Neural cell (in vitro differentiated cells): Measurements from ENCODE around the gene CLSTN2.

ENCODE experiments used
- EP300 ChIP-seq: fragments of 450-650 bp; conservative IDR thresholded peaks from 2 replicates; pipeline ENCODE4 v1.6.1; 2014; ENCODE audit warnings: antibody characterized with exemption, mild to moderate bottlenecking, moderate library complexity; ENCODE audit not compliant: poor library complexity, severe bottlenecking
- EZH2 ChIP-seq: fragments of 200-600, 300-800 bp; shearing (Covaris generic), sonication (generic); IDR thresholded peaks from 2 replicates; pipeline ENCODE4 v1.6.1; 2014; ENCODE audit warnings: antibody characterized with exemption, low read length, borderline replicate concordance, mild to moderate bottlenecking; ENCODE audit not compliant: insufficient read depth, poor library complexity, severe bottlenecking
- RAD21 ChIP-seq: fragments of 450-650 bp; conservative IDR thresholded peaks from 2 replicates; pipeline ENCODE4 v1.6.1; 2014; ENCODE audit warnings: antibody characterized with exemption, mild to moderate bottlenecking, moderate library complexity
- SMC3 ChIP-seq: fragments of 450-650 bp; conservative IDR thresholded peaks from 2 replicates; pipeline ENCODE4 v1.6.1; 2014; ENCODE audit warnings: antibody characterized with exemption, mild to moderate bottlenecking, moderate library complexity; ENCODE audit not compliant: poor library complexity
- TF ChIP-seq, protein P1 (sequence below): fragments of 450-650 bp; IDR thresholded peaks from 2 replicates; pipeline ENCODE4 v1.5.1; 2014; ENCODE audit warnings: antibody characterized with exemption, mild to moderate bottlenecking, moderate library complexity; ENCODE audit not compliant: poor library complexity, severe bottlenecking

DNA sequence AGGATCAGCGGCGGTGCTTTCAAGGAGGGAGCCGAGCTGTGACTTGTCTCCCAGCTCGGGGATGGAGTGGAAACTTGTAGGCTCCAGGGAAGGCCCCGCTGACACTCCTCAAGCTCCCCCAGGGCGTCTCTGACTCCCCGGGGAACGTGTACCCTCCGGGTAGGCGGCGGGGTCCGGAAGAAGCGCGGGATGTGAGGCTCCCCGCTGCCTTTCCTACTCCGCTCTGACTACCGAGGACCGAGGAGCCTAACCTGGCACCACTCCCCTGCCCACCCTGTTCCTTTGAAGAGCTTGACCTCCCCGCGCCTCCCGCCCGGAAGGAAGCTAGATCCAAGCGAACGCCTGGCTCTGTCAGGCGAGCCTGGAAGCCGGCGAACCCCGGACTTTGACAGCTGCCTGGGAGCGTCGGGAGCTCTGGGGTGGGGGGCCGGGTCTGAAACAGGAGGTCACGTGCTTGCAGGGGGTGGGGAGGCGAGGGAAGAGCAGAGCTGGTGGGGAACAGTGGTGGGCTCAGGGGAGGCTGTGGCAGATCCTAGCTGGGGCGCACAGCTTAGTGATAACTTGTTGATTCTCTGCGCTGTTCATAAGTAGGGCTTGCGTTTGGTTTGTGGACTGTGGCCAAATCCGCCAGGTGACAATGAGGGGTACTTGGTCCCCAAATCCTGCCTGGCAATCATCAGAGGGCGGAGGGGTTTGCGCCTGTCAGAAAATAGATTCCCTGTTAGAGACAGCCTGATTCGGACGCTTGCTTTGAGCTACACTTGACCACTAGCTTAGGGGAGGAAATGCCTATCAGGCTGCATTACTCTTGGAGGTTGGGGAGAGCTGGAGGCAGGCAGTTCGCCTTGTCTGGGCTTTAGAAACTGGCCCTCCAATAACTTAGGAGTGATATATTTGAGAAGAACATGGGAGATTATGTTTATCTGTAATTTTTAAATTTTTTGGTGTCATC is 1.2 kb downstream of the CLSTN2 start:
- TF ChIP-seq, protein P1, sequence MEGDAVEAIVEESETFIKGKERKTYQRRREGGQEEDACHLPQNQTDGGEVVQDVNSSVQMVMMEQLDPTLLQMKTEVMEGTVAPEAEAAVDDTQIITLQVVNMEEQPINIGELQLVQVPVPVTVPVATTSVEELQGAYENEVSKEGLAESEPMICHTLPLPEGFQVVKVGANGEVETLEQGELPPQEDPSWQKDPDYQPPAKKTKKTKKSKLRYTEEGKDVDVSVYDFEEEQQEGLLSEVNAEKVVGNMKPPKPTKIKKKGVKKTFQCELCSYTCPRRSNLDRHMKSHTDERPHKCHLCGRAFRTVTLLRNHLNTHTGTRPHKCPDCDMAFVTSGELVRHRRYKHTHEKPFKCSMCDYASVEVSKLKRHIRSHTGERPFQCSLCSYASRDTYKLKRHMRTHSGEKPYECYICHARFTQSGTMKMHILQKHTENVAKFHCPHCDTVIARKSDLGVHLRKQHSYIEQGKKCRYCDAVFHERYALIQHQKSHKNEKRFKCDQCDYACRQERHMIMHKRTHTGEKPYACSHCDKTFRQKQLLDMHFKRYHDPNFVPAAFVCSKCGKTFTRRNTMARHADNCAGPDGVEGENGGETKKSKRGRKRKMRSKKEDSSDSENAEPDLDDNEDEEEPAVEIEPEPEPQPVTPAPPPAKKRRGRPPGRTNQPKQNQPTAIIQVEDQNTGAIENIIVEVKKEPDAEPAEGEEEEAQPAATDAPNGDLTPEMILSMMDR: no peak
- TF ChIP-seq RAD21 (no peak), SMC3 (no peak), EP300 (no peak), EZH2 (no peak)
